Gastrocnemius medialis (tissue), 4 donors: Measurements from ENCODE around the gene CMTM4. TPM values are rescaled to one million over a fixed set of nuclear protein-coding genes. Genes with fewer than 3 reads are reported as not detected.

Source experiments
- ATAC-seq, 2 donors: fragments of 150-250 bp; one replicate each; pipeline ENCODE4 v1.9.1; 2016
- DNase-seq, 2 donors: peaks; one replicate each; pipeline ENCODE4 v3.0.0-alpha.2; 2019
- H3K27ac ChIP-seq, 4 donors: fragments of 200-600 bp; sonication (generic); 1 replicate in 1 of 4; 2 replicates in 3 of 4; pipeline ENCODE4 v1.5.1; 2016 to 2018; ENCODE audit warnings: mild to moderate bottlenecking in 2 of 4, moderate library complexity in 1 of 4
- H3K27me3 ChIP-seq, 3 donors: fragments of 200-600 bp; sonication (generic) in 2 of 3; 1 replicate in 1 of 3; 2 replicates in 2 of 3; pipeline versions ENCODE4 v1.5.1 to v1.6.0; 2016 to 2019; ENCODE audit warnings: mild to moderate bottlenecking in 1 of 3, moderate library complexity in 1 of 3
- H3K36me3 ChIP-seq, 2 donors: fragments of 200-600 bp; sonication (generic) in 1 of 2; one replicate each; pipeline ENCODE4 v1.5.1; 2017 to 2018
- H3K4me1 ChIP-seq, 2 donors: fragments of 200-600 bp; sonication (generic) in 1 of 2; one replicate each; pipeline ENCODE4 v1.5.1; 2016 to 2017; ENCODE audit warnings: mild to moderate bottlenecking in 2 of 2
- H3K4me3 ChIP-seq, 4 donors: fragments of 200-600 bp; sonication (generic) in 3 of 4; 1 replicate in 1 of 4; 2 replicates in 3 of 4; pipeline ENCODE4 v1.5.1; 2016 to 2019; ENCODE audit warnings: mild to moderate bottlenecking in 2 of 4
- H3K9me3 ChIP-seq, 3 donors: fragments of 200-600 bp; sonication (generic) in 2 of 3; 1 replicate in 1 of 3; 2 replicates in 2 of 3; pipeline ENCODE4 v1.5.1; 2016 to 2019
- POLR2A ChIP-seq, 2 donors: fragments of 450-650 bp; IDR thresholded peaks; one replicate each; pipeline ENCODE4 v1.6.1; 2017; ENCODE audit warnings: antibody characterized with exemption in 2 of 2, mild to moderate bottlenecking in 2 of 2, moderate library complexity in 2 of 2
- in situ Hi-C, 4 donors: fragments of 200-750 bp; cut with MboI; loops; one replicate each; pipeline versions ENCODE4 v1.15.0 to v1.8.0; 2017; ENCODE audit warnings: low sequenced_read_pairs in 4 of 4
- intact Hi-C: fragments of 100-400 bp; cut with DNase I; formaldehyde crosslinking; loops from one replicate; pipeline ENCODE4 v1.15.1; 2023; ENCODE audit warnings: low total_unique reads
- total RNA-seq, 4 donors: library from RNA; depleted of rRNA; stranded (reverse); fragments of >200 nt; gene quantifications; one replicate each; pipeline versions ENCODE4 v1.1.0 to v1.2.3, GENCODE V29; 2016
- TF ChIP-seq, protein P1 (sequence below), 5 experiments: fragments of 450-650 bp in 3 of 5; fragments of 200-600 bp in 2 of 5; sonication (generic) in 2 of 5; IDR thresholded peaks in 4 of 5; conservative IDR thresholded peaks in 1 of 5; 1 replicate in 4 of 5; 2 replicates in 1 of 5; pipeline ENCODE4 v1.5.1; 2016 to 2019; ENCODE audit warnings: antibody characterized with exemption in 5 of 5, mild to moderate bottlenecking in 3 of 5, moderate library complexity in 3 of 5

Gene CMTM4
- total RNA-seq, 4 donors from 2014 or later: 5.7 to 15.0 (median 7.2) TPM

DNA sequence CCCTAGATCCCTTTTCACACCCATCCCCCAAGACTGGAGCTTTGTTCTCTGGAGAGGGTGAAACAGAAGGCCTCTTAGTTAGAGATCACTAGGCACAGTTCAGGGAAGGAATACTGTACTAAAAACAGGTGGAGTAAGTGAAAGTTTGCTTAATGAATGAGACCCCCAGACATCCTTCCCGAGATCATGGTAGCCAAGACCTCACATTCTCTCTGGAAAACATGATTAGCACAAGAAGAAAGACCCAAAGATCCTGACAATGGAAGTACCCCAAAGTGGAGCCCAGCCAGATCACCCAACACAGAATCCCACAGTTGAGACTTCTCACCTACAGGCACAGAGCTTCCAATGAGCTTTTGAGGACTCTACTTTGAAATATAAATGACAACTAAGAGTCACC, 3.4 kb upstream of the CMTM4 start:
- peaks cover 8 to 11% of the 10 kb centered on the region in 2 donors for H3K4me1 ChIP-seq
- ATAC-seq (no peak), DNase-seq (no peak)
- no peaks in the 10 kb centered on the region for H3K27me3 ChIP-seq
- TF ChIP-seq, protein P1, sequence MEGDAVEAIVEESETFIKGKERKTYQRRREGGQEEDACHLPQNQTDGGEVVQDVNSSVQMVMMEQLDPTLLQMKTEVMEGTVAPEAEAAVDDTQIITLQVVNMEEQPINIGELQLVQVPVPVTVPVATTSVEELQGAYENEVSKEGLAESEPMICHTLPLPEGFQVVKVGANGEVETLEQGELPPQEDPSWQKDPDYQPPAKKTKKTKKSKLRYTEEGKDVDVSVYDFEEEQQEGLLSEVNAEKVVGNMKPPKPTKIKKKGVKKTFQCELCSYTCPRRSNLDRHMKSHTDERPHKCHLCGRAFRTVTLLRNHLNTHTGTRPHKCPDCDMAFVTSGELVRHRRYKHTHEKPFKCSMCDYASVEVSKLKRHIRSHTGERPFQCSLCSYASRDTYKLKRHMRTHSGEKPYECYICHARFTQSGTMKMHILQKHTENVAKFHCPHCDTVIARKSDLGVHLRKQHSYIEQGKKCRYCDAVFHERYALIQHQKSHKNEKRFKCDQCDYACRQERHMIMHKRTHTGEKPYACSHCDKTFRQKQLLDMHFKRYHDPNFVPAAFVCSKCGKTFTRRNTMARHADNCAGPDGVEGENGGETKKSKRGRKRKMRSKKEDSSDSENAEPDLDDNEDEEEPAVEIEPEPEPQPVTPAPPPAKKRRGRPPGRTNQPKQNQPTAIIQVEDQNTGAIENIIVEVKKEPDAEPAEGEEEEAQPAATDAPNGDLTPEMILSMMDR (IDR thresholded peaks at IDR 0.05 in 4 of 5, conservative IDR thresholded peaks at IDR 0.05 in 1 of 5): no peak
- TF ChIP-seq POLR2A (IDR thresholded peaks at IDR 0.05): no peak
- in situ Hi-C loops: no loop called here
- H3K36me3 ChIP-seq: no peaks in the 10 kb centered on the region
- H3K4me3 ChIP-seq: no peak overlapping the region
- no peaks in the 10 kb centered on the region for H3K9me3 ChIP-seq
- intact Hi-C loops: loop anchor here (5.0 kb wide), 1 partner anchor 93 kb away; no protein-coding TSS in a partner anchor
- H3K27ac ChIP-seq: no peak overlapping the region

DNA sequence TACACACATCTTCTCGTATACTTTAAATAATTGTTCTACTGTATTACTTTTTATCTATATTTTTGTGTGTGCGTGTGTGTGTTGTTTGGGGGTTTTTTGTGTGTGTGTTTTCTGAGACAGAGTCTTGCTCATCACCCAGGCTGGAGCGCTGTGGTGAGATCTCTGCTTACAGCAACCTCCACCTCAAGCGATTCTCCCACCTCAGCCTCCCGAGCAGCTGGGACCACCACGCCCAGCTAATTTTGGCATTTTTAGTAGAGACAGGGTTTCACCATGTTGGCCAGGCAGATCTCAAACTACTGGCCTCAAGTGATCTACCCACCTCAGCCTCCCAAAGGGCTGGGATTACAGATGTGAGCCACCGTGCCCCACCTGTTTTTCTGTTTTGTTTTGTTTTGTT, 1.5 kb upstream of the CMTM4 start:
- Histone ChIP-seq H3K27ac (no peak overlapping the region), H3K9me3 (no peaks in the 10 kb centered on the region), H3K27me3 (no peaks in the 10 kb centered on the region), H3K4me3 (no peak overlapping the region), H3K4me1 (peaks cover 8 to 14% of the 10 kb centered on the region in 2 donors), H3K36me3 (no peaks in the 10 kb centered on the region)
- no peak for DNase-seq
- no peak for TF ChIP-seq POLR2A (IDR thresholded peaks at IDR 0.05)
- TF ChIP-seq, protein P1 (IDR thresholded peaks at IDR 0.05 in 4 of 5, conservative IDR thresholded peaks at IDR 0.05 in 1 of 5): no peak
- in situ Hi-C loops: no loop called here
- no peak for ATAC-seq
- intact Hi-C loops: loop anchor here (5.0 kb wide), 1 partner anchor 91 kb away; no protein-coding TSS in a partner anchor

DNA sequence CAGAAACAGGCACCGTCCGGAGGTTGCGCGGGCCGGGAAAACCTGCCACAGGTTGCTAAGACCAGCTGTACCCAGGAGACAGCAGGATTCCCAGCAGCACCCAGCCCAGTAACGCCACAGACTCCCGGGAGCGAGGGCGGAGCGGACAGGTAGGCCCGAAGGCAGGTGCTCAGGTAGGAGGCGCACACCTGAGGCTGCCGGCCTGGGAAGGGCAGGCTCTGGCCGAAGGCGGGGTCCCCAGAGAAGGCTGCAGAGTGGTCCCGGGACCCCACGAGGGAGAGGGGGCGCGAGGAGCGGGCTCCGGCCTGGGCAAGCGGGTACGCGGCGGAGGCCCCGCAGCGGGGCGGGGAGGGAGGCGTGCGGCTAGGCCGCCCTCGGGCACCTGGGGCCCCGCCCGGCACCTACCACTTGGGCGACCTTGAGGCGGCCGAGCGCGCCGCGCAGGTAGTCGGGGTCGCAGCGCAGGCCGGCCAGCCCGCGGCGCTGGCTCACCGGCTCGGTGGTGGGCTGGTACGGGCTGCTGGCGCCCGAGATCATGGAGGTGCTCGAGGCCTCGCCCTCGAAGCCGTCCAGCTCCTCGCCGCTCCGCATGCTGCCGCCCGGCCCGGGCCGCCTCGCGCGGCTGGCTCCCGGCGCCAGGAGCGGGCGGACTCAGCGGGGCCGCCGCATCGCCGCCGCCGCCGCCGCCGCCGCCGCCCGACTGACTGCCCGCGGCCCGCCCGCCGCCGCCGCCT, 441 bp downstream of the CMTM4 start:
- Histone ChIP-seq H3K27ac (peak overlapping the region in 3 of 4 donors; percentile 33 to 58 (median 42)), H3K36me3 (no peaks in the 10 kb centered on the region), H3K4me3 (peak overlapping the region; percentile 60 to 83 (median 70)), H3K4me1 (peaks cover 8 to 14% of the 10 kb centered on the region in 2 donors), H3K9me3 (no peaks in the 10 kb centered on the region), H3K27me3 (no peaks in the 10 kb centered on the region)
- TF ChIP-seq POLR2A (IDR thresholded peaks at IDR 0.05): no peak
- TF ChIP-seq, protein P1 (IDR thresholded peaks at IDR 0.05 in 4 of 5, conservative IDR thresholded peaks at IDR 0.05 in 1 of 5): no peak
- peak; percentile 40 to 45 for ATAC-seq
- DNase-seq: peak in 1 of 2 donors; percentile 18
- intact Hi-C loops (loop anchor here (1.0 to 5.0 kb wide), 3 partner anchors 35 to 89 kb away; partner anchors contain the start of gene DYNC1LI2), in situ Hi-C loops (no loop called here)

DNA sequence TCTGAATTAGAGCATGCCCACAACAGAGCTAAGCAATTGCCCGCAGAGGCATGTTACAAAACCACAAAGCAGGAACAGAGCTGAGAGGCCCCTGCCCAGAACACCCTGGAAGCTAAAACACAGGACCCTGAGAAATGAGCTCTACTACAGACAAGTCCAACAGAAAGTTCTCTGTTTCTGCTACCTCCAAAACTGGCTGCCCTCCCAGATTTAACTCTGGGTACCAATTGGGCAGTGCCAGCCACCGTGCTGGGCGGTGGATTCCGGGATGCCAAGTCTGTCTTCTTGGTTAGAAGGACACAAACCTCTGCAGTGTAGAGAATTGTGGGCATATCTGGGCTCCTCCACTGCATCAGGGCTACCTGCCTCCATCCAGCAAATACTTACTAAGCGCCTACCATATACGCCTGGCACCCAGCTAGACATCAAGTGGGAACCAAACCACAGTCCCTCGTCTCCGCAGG, 1.0 kb downstream of the CMTM4 start:
- no peaks in the 10 kb centered on the region for H3K27me3 ChIP-seq
- H3K4me1 ChIP-seq: peaks cover 8 to 14% of the 10 kb centered on the region in 2 donors
- no peaks in the 10 kb centered on the region for H3K9me3 ChIP-seq
- H3K27ac ChIP-seq: peak overlapping the region in 1 of 4 donors; percentile 42
- no peak for ATAC-seq
- no peak for TF ChIP-seq POLR2A (IDR thresholded peaks at IDR 0.05)
- TF ChIP-seq, protein P1 (IDR thresholded peaks at IDR 0.05 in 4 of 5, conservative IDR thresholded peaks at IDR 0.05 in 1 of 5): no peak
- in situ Hi-C loops: no loop called here
- DNase-seq: no peak
- H3K36me3 ChIP-seq: no peaks in the 10 kb centered on the region
- peak overlapping the region; percentile 60 to 83 (median 70) for H3K4me3 ChIP-seq
- intact Hi-C loops: loop anchor here (5.0 kb wide), 1 partner anchor 88 kb away; no protein-coding TSS in a partner anchor
